Measurements from ENCODE around the gene MESP2. TPM values are rescaled to one million over a fixed set of nuclear protein-coding genes. Genes with fewer than 3 reads are reported as not detected.
A peak's percentile ranks its signal among the peaks of the same experiment; 100 is the strongest.

Gene MESP2
- total and polyA plus RNA-seq, 2 of the 13 experiments (the other 11 are each of a cell fraction or from before 2014, with no cell fraction given) = not detected

GRCh38 chr15:89801471-89802195 is 25.5 kb downstream of the MESP2 start:
- in situ Hi-C loops (cut with HindIII; ENCODE audit: extremely low pct_ligation_motif_present, low pct_unique_long_range_greater_than_20kb) = no loop called here
- over 99% methylated on average over 13 of the region's 21 CpGs for WGBS (ENCODE audit: low lambda C conversion rate)

GRCh38 chr15:89802231-89802928 is 26.2 kb downstream of the MESP2 start:
- ATAC-seq = no peak
- CTCF ChIA-PET (ENCODE audit: low intra/inter-chr PET ratio, low total read pairs) = no interaction called here
- Histone ChIP-seq H4K20me1 (ENCODE audit: insufficient read depth, low read length) (no peaks in the 10 kb centered on the region), H3K4me2 (ENCODE audit: low read depth, low read length) (no peak overlapping the region), H3K36me3 (replicated peaks in 1 of 2; ENCODE audit: control insufficient read depth in 1 of 2, insufficient read depth in 2 of 2, low read length in 2 of 2) (peaks cover 51 to 80% of the 10 kb centered on the region in 2 experiments), H2AFZ (ENCODE audit: low read length) (no peak overlapping the region), H3K79me2 (ENCODE audit: insufficient read depth, low read length) (peaks cover 5% of the 10 kb centered on the region), H3K4me1 (ENCODE audit: insufficient read depth, low read length) (peaks cover 34% of the 10 kb centered on the region), H3K9ac (ENCODE audit: insufficient read depth, low read depth, low read length) (no peak overlapping the region), H3K27me3 (ENCODE audit: control insufficient read depth in 1 of 2, insufficient read depth in 2 of 2, low read length in 2 of 2) (no peaks in the 10 kb centered on the region), H3K4me3 (replicated peaks in 1 of 3; ENCODE audit: insufficient read depth in 1 of 3, low read depth in 2 of 3, low read length in 3 of 3) (no peak overlapping the region), H3K27ac (ENCODE audit: extremely low read length, insufficient read depth, low read length) (no peak overlapping the region), H3K9me3 (ENCODE audit: low read length) (no peaks in the 10 kb centered on the region)
- BruUV-seq (replicated peaks) = no TSS peak
- FAIRE-seq = no peak
- in situ Hi-C loops (cut with HindIII; ENCODE audit: extremely low pct_ligation_motif_present, low pct_unique_long_range_greater_than_20kb) = no loop called here
- no peak for TF ChIP-seq ZNF17 (CRISPR knock-in tag; IDR thresholded peaks at IDR 0.05)
- peak; percentile 34 for TF ChIP-seq AGO2 (optimal IDR thresholded peaks at IDR 0.05; ENCODE audit: low read depth, low read length)
- TF ChIP-seq HNRNPL (IDR thresholded peaks at IDR 0.05; ENCODE audit: low read depth, low read length) = peak; percentile 49; the same call in 1 of the 2 replicates
- no peak for TF ChIP-seq NFIC (IDR thresholded peaks at IDR 0.05; ENCODE audit: low read length)
- POLR2A ChIA-PET = interaction anchor here (0.8 to 1.1 kb wide), 2 partner anchors 42 to 72 kb away, joined by 3 read pairs; no protein-coding TSS in a partner anchor
- WGBS (ENCODE audit: low lambda C conversion rate) = 91% methylated on average over 14 of the region's 16 CpGs
- intact Hi-C loops (cut with micrococcal nuclease; ENCODE audit: unreplicated experiment) = no loop called here
- no peak for DNase-seq (ENCODE audit: low spot score)

More at GRCh38 chr15:89801471-89802195, 25.5 kb downstream of the MESP2 start:
- DNase-seq (ENCODE audit: low spot score) = no peak
- FAIRE-seq = no peak
- H3K4me2 ChIP-seq (ENCODE audit: low read depth, low read length) = no peak overlapping the region
- POLR2A ChIA-PET = interaction anchor here (1.1 kb wide), 1 partner anchor 41 kb away, joined by 3 read pairs; no protein-coding TSS in a partner anchor
- no peaks in the 10 kb centered on the region for H3K27me3 ChIP-seq (ENCODE audit: control insufficient read depth in 1 of 2, insufficient read depth in 2 of 2, low read length in 2 of 2)
- CTCF ChIA-PET (ENCODE audit: low intra/inter-chr PET ratio, low total read pairs) = no interaction called here
- H3K4me3 ChIP-seq (replicated peaks in 1 of 3; ENCODE audit: insufficient read depth in 1 of 3, low read depth in 2 of 3, low read length in 3 of 3) = no peak overlapping the region
- peaks cover 54 to 86% of the 10 kb centered on the region in 2 experiments for H3K36me3 ChIP-seq (replicated peaks in 1 of 2; ENCODE audit: control insufficient read depth in 1 of 2, insufficient read depth in 2 of 2, low read length in 2 of 2)
- H3K27ac ChIP-seq (ENCODE audit: extremely low read length, insufficient read depth, low read length) = no peak overlapping the region
- ATAC-seq = no peak
- H3K9ac ChIP-seq (ENCODE audit: insufficient read depth, low read depth, low read length) = no peak overlapping the region
- no peaks in the 10 kb centered on the region for H4K20me1 ChIP-seq (ENCODE audit: insufficient read depth, low read length)
- BruUV-seq (replicated peaks) = no TSS peak
- TF ChIP-seq ZNF235 (CRISPR knock-in tag; IDR thresholded peaks at IDR 0.05; ENCODE audit: borderline replicate concordance) (no peak), ZNF552 (CRISPR knock-in tag; IDR thresholded peaks at IDR 0.05; ENCODE audit: borderline replicate concordance) (no peak), AGO2 (optimal IDR thresholded peaks at IDR 0.05; ENCODE audit: low read depth, low read length) (peak; percentile 78), ZNF781 (CRISPR knock-in tag; IDR thresholded peaks at IDR 0.05; ENCODE audit: borderline replicate concordance, not compliant biosample characterization) (no peak), ZNF577 (CRISPR knock-in tag; IDR thresholded peaks at IDR 0.05; ENCODE audit: borderline replicate concordance, low read depth) (no peak), POLR2AphosphoS5 (IDR thresholded peaks at IDR 0.05; ENCODE audit: low read depth, low read length) (peak; percentile 24; the same call in 1 of the 2 replicates), RBFOX2 (IDR thresholded peaks at IDR 0.05; ENCODE audit: low read depth, low read length) (peak; percentile 50; the same call in 1 of the 2 replicates)
- H2AFZ ChIP-seq (ENCODE audit: low read length) = no peak overlapping the region
- intact Hi-C loops (cut with micrococcal nuclease; ENCODE audit: unreplicated experiment) = no loop called here
- H3K9me3 ChIP-seq (ENCODE audit: low read length) = no peaks in the 10 kb centered on the region
- peaks cover 26% of the 10 kb centered on the region for H3K4me1 ChIP-seq (ENCODE audit: insufficient read depth, low read length)
- peaks cover 5% of the 10 kb centered on the region for H3K79me2 ChIP-seq (ENCODE audit: insufficient read depth, low read length)
